ENCODE data around the gene TIGD3.

Gene TIGD3

DNA sequence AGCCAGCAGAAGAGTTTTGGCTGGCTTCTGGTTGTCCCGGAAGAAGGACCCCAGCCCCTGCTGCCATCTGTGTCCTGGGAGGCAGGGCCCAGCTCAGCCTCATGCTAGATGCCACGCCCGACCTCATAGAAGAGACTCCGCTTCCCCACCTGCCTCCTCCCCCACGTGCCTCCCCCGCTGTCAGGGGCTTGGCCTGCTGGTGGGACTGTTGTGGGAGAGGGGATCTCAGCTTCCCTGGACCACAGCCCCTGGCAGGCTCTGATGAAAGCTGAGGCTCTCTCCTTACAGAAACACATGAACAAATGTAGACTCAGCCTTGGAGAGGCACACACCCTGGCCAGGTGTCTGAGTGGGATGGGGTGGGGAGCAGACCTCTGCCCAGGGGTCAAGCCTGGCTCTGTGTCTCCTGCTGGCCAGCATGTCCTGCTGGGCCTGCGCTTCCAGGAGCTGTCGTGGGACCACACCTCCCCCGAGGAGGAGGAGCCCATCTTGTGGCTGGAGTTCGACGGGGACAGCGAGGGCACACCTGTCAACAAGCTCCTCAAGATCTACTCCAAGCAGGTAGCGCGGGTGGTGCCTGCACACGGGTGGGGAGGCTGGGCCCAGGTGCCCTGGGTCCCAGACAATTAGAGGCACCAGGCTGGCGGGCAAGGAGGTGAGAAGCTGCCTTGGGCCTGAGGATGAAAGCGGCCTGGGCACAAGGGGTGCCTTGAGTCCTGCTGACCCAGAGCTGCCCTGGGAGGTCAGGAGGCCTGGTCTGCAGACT, 45.9 kb downstream of the TIGD3 start:
- no peak for DNase-seq (ENCODE audit: low read depth)
- H3K4me3 ChIP-seq (ENCODE audit: low read depth, low read length), result no peak overlapping the region
- TF ChIP-seq, protein P1, sequence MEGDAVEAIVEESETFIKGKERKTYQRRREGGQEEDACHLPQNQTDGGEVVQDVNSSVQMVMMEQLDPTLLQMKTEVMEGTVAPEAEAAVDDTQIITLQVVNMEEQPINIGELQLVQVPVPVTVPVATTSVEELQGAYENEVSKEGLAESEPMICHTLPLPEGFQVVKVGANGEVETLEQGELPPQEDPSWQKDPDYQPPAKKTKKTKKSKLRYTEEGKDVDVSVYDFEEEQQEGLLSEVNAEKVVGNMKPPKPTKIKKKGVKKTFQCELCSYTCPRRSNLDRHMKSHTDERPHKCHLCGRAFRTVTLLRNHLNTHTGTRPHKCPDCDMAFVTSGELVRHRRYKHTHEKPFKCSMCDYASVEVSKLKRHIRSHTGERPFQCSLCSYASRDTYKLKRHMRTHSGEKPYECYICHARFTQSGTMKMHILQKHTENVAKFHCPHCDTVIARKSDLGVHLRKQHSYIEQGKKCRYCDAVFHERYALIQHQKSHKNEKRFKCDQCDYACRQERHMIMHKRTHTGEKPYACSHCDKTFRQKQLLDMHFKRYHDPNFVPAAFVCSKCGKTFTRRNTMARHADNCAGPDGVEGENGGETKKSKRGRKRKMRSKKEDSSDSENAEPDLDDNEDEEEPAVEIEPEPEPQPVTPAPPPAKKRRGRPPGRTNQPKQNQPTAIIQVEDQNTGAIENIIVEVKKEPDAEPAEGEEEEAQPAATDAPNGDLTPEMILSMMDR (IDR thresholded peaks at IDR 0.05; ENCODE audit: control insufficient read depth, extremely low read depth, insufficient read depth), result no peak

DNA sequence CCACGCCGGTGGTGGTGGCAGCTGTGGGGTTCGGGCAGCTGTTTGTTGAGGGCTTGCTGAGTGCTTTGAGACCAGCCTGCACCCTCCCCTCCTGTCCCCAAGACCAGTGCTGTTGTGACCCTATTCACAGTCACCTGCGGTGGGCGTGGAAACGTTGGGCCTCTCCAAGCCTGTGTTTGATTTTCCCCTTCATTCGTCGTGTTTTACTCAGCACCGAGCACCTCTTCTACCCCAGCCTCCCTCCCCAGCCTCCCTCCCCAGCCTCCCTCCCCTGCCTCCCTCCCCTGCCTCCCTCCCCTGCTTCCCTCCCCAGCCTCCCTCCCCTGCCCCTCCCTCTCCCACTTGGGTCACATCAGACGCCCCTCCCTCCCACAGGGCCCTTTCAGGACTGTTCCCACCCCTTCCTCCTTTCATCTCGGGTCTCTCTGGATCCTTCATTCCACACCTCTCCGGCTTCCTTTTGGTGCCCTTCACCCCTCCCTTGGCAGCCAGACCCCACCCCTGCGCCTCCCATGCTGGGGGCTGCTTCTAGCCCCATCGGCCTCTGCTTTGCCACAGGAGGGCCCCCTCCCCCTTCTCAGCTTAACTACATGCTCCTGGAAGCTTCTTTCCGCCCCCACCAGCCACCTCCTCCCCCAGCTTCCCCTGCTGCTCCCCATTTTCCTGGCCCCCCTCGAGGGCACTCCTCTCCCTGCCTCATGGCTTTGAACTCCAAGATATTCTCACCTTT, 46.7 kb downstream of the TIGD3 start:
- TF ChIP-seq, protein P1 (IDR thresholded peaks at IDR 0.05; ENCODE audit: control insufficient read depth, extremely low read depth, insufficient read depth), result no peak
- no peak overlapping the region for H3K4me3 ChIP-seq (ENCODE audit: low read depth, low read length)
- no peak for DNase-seq (ENCODE audit: low read depth)

DNA sequence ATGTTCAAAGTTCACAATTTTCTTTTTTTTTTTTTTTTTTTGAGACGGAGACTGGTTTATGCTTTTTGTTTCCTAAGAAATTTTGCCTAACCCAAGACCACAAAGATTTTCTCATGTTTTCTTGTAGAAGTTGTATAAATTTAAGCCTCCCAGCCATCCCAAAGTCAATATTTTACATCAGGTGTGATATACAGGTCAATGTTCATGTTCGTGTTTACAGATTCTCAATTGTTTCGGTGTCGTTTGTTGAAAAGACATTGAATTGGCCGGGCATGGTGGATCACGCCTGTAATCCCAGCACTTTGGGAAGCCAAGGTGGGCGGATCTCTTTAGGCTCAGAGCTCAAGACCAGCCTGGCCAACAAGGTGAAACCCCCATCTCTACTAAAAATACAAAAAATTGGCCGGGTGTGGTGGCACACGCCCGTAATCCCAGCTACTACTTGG, 47.3 kb downstream of the TIGD3 start:
- H3K4me3 ChIP-seq (ENCODE audit: low read depth, low read length), result no peak overlapping the region
- TF ChIP-seq, protein P1 (IDR thresholded peaks at IDR 0.05; ENCODE audit: control insufficient read depth, extremely low read depth, insufficient read depth), result no peak
- no peak for DNase-seq (ENCODE audit: low read depth)

DNA sequence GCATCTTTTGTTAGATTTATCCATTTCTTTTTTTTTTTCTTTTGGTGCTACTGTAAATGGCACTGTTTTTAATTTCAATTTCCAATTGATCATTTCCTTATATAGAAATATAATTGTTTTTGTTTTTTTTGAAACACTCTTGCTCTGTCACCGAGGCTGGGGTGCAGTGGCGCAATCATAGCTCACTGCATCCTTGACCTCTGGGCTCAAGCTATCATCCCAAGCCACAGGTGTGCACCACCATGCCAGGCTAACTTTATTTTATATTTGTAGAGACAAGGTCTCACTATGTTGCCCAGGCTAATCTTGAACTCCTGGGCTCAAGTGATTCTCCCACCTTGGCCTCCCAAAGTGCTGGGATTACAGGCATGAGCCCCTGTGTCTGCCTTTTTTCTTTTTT, 48.2 kb downstream of the TIGD3 start:
- H3K4me3 ChIP-seq (ENCODE audit: low read depth, low read length), result no peak overlapping the region
- DNase-seq (ENCODE audit: low read depth), result no peak
- TF ChIP-seq, protein P1 (IDR thresholded peaks at IDR 0.05; ENCODE audit: control insufficient read depth, extremely low read depth, insufficient read depth), result no peak

DNA sequence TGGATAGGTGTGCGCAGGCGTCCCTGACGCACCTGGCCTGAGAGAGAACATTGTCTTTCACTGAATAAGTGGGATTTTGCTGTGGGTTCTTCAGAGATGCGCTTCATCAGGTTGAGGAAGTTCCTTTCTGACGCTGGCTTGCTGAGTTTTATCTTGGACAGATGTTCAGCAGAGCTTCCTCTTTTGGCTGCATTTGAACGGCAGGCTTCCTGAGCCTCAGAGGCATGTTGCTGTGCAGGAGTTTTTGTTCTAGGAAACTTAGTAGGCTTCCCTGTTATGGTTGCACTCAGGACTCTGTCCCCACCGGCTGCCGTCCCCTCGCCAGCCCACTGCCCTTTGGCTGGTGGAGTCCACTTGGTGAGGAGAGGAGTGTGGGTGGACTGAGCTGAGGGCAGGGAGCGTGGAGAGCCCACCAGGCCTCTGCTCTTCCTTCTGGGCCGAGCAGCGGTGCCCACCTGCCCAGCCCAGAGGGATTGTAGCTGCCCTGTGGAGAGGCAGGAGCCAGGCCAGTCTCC, 49.1 kb downstream of the TIGD3 start:
- DNase-seq (ENCODE audit: low read depth), result no peak
- TF ChIP-seq, protein P1 (IDR thresholded peaks at IDR 0.05; ENCODE audit: control insufficient read depth, extremely low read depth, insufficient read depth), result no peak
- no peak overlapping the region for H3K4me3 ChIP-seq (ENCODE audit: low read depth, low read length)

DNA sequence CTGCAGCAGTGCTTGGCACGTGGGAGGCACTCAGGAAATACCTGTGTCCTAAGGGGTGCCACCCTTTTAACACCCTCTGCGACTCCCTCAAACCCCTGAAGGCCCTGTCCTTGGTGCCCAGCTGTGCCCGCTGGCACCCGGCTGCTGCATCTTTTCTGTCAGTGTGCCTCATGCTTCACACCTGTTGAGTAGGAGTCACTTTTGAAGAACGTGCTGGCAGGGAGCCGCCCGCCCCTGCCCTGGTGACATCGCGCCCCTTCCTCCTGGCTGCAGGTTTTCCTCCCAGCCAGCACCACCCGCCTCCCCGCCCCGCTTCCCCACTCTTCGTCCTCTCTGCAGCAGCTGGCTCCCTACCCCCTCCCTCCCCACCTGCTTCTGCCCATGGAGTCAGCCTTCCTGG, 49.7 kb downstream of the TIGD3 start:
- TF ChIP-seq, protein P1 (IDR thresholded peaks at IDR 0.05; ENCODE audit: control insufficient read depth, extremely low read depth, insufficient read depth), result no peak
- no peak overlapping the region for H3K4me3 ChIP-seq (ENCODE audit: low read depth, low read length)
- DNase-seq (ENCODE audit: low read depth), result no peak

All from LNCaP clone FGC (cell line).